Measurements from ENCODE around the gene LRRC52. TPM values are rescaled to one million over a fixed set of nuclear protein-coding genes. Genes with fewer than 3 reads are reported as not detected.

Gene LRRC52
- total and polyA plus RNA-seq, 9 of the 15 experiments (the other 6 are each of a cell fraction or from before 2014, with no cell fraction given), result not detected

DNA sequence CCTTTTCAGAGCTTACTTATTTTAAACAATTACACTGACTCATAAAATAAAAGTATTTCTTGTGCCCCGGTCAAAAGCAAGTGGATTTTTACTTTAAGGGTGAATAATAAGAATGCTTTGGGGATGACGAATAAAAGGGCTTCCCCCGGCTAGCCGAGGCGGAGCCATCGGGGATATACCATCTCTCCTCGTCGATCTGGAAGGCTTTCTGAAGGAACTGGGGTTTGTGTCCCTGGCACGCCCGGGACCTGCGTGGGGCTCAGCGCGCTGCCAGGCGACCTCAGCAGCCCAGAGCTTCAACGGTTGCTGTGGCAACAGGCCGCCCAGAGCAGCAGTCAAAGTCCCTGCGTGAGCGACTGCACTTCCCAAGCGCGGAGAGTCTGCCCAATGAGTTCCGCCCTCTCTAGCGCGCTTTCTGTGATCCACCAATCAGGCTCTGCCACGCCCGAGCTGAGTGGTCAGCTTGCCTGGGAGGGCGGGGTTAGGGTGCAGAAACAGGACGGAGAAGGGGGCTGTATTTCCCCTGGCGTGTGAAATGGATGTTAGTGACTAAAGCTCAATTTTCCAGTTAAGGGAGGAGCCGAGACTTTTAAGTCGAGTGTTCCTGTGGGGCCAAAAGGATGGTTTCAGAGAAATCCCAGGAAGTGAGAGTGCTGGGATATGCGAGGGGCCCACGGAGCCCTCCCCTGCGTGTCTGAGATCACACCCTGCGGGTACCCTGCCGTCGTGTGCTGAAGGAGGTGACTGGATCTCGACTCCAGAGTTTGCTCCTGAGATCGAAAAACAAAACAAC, 54.3 kb downstream of the LRRC52 start (continued):
- TF ChIP-seq POLR2H (tag; IDR thresholded peaks at IDR 0.05; ENCODE audit: low read depth) (peak; percentile 47; the same call in 1 of the 2 replicates), ZNF121 (CRISPR knock-in tag; conservative IDR thresholded peaks at IDR 0.05) (no peak), ZNF140 (CRISPR knock-in tag; IDR thresholded peaks at IDR 0.05) (no peak), POLR2G (IDR thresholded peaks at IDR 0.05; ENCODE audit: low read depth, low read length) (peak; percentile 72), VEZF1 (CRISPR knock-in tag; IDR thresholded peaks at IDR 0.05) (peak; percentile 61; the same call in 1 of the 2 replicates), CBX5 (IDR thresholded peaks at IDR 0.05; ENCODE audit: borderline replicate concordance, low read depth) (no peak), SMARCA4 (IDR thresholded peaks at IDR 0.05) (no peak), SMC3 (conservative IDR thresholded peaks at IDR 0.05; ENCODE audit: insufficient read depth, low read depth, low read length) (0 out of 2 replicates have a peak, but pooled peaks have one; percentile 8)

GRCh38 chr1:165598676-165599059, 54.9 kb downstream of the LRRC52 start:
- peaks cover 3 to 9% of the 10 kb centered on the region in 2 experiments; a peak in 4 of 5 replicates for H3K4me1 ChIP-seq (replicated peaks in 1 of 2; ENCODE audit: control insufficient read depth in 2 of 2, insufficient read depth in 2 of 2, low read length in 2 of 2)
- BruUV-seq (replicated peaks), result no TSS peak
- no peaks in the 10 kb centered on the region for H3K9me3 ChIP-seq (replicated peaks; ENCODE audit: control insufficient read depth, insufficient read depth, low read depth, low read length)
- POLR2A ChIA-PET, result interaction anchor here (0.6 to 2.0 kb wide), 6 partner anchors 11 to 218 kb away, joined by 3 to 10 read pairs (median 4); no protein-coding TSS in a partner anchor
- FAIRE-seq (no peak), DNase-seq (ENCODE audit: extremely low read depth in 1 of 4, low spot score in 3 of 4) (peak in 1 of 4 experiments; percentile 14), ATAC-seq (no peak; the same call in 2 of the 3 replicates)
- intact Hi-C loops (cut with micrococcal nuclease), result loop anchor here (1.0 kb wide), 1 partner anchor 230 kb away; no protein-coding TSS in a partner anchor
- H3K4me2 ChIP-seq (ENCODE audit: insufficient read depth, low read length), result peak overlapping the region; percentile 89
- H3K4me3 ChIP-seq, result peak overlapping the region; percentile 47
- H4K20me1 ChIP-seq (replicated peaks; ENCODE audit: control insufficient read depth, insufficient read depth, low read length), result no peaks in the 10 kb centered on the region
- CTCF ChIA-PET (ENCODE audit: low intra/inter-chr PET ratio), result no interaction called here
- 18% methylated on average over 3 of the region's 3 CpGs for WGBS (ENCODE audit: insufficient coverage, low coverage, missing lambda C conversion rate)
- peak overlapping the region; percentile 67 for H3K27ac ChIP-seq (ENCODE audit: extremely low read depth, low read depth, low read length)
- no peaks in the 10 kb centered on the region for H3K9me1 ChIP-seq (ENCODE audit: control insufficient read depth, insufficient read depth, low read length)
- peak overlapping the region; percentile 73 to 90 for H3K9ac ChIP-seq (ENCODE audit: insufficient read depth in 1 of 2, low read depth in 2 of 2, low read length in 2 of 2)
- 0 out of 5 replicates have a peak, but pooled peaks cover 0 to 4% of the 10 kb centered on the region in 2 experiments for H3K27me3 ChIP-seq (ENCODE audit: control insufficient read depth in 2 of 2, insufficient read depth in 2 of 2, low read length in 2 of 2)
- in situ Hi-C loops (cut with MboI), result loop anchor here (5.0 to 25.0 kb wide), 2 partner anchors 206 to 461 kb away; no protein-coding TSS in a partner anchor
- H3K36me3 ChIP-seq (ENCODE audit: control insufficient read depth, insufficient read depth, low read length), result no peaks in the 10 kb centered on the region
- H3K79me2 ChIP-seq (ENCODE audit: control insufficient read depth, insufficient read depth, low read length), result no peaks in the 10 kb centered on the region
- H2AFZ ChIP-seq (ENCODE audit: low read depth, low read length), result peak overlapping the region; percentile 98
- peak; percentile 49; the same call in 1 of the 2 replicates for TF ChIP-seq EHMT2 (IDR thresholded peaks at IDR 0.05)
- no peak for TF ChIP-seq EP300 (IDR thresholded peaks at IDR 0.05; ENCODE audit: low read length)
- TF ChIP-seq E2F8 (IDR thresholded peaks at IDR 0.05; ENCODE audit: low read depth, partially characterized antibody), result no peak
- 0 out of 4 replicates have a peak, but pooled peaks of 1 of the 2 experiments have one; percentile 36 for TF ChIP-seq HDAC1 (IDR thresholded peaks at IDR 0.05)
- 0 out of 4 replicates have a peak, but pooled peaks of 1 of the 2 experiments have one; percentile 14 for TF ChIP-seq CSDE1 (IDR thresholded peaks at IDR 0.05)
- TF ChIP-seq NKRF (IDR thresholded peaks at IDR 0.05; ENCODE audit: borderline replicate concordance), result 0 out of 2 replicates have a peak, but pooled peaks have one; percentile 32
